Neural crest cell (in vitro differentiated cells): ENCODE measurements around the gene MAP3K6. TPM values are rescaled to one million over a fixed set of nuclear protein-coding genes. Genes with fewer than 3 reads are reported as not detected.
A peak's percentile ranks its signal among the peaks of the same experiment; 100 is the strongest.
"Not testable (repeated sequence)": the region's sequence is repeated elsewhere in the genome, so short reads cannot be mapped to it uniquely, and the experiment has no call there.

Experiments used
- DNase-seq: peaks from one replicate; pipeline ENCODE4 v3.0.0; 2021; ENCODE audit warnings: low read depth, mixed read lengths, low spot score
- H3K27ac Mint-ChIP-seq: one replicate; pipeline ENCODE4 v1.8.0; 2021; ENCODE audit warnings: mild to moderate bottlenecking, mixed read lengths; ENCODE audit not compliant: unreplicated experiment
- H3K27me3 Mint-ChIP-seq: 2 replicates; pipeline ENCODE4 v1.8.0; 2021; ENCODE audit warnings: low read depth, mild to moderate bottlenecking, mixed read lengths
- H3K36me3 Mint-ChIP-seq: 2 replicates; pipeline ENCODE4 v1.8.0; 2021; ENCODE audit warnings: low read depth, mild to moderate bottlenecking, mixed read lengths
- H3K4me1 Mint-ChIP-seq: 2 replicates; pipeline ENCODE4 v1.8.0; 2021; ENCODE audit warnings: mixed read lengths
- H3K4me3 Mint-ChIP-seq: one replicate; pipeline ENCODE4 v1.8.0; 2021; ENCODE audit warnings: mild to moderate bottlenecking, mixed read lengths
- H3K9me3 Mint-ChIP-seq: 2 replicates; pipeline ENCODE4 v1.8.0; 2021; ENCODE audit warnings: mixed read lengths
- CTCF ChIP-seq: fragments of 200-600 bp; sonication (generic); conservative IDR thresholded peaks from 2 replicates; pipeline ENCODE4 v1.5.0; 2021; ENCODE audit warnings: antibody characterized with exemption, mild to moderate bottlenecking
- total RNA-seq: library from RNA; stranded (reverse); gene quantifications from 2 replicates; pipeline ENCODE4 v1.2.1, GENCODE V29; 2021

The MAP3K6 gene
- total RNA-seq, 1 donor from 2014 or later = 13.6 TPM

GRCh38 chr1:27392096-27392777, 25.5 kb upstream of the MAP3K6 start, which contains the start of gene GPR3:
Gene GPR3 (plus strand): TSS chr1:27392622. CDS start chr1:27393799, 1,177 bp downstream.
- Mint-ChIP-seq H3K27ac (peak within 1 kb of the TSS; percentile 94), H3K36me3 (no peaks in the 10 kb centered on the region), H3K4me3 (peak within 1 kb of the TSS; percentile 94), H3K27me3 (peaks cover 3% of the 10 kb centered on the region), H3K9me3 (no peaks in the 10 kb centered on the region), H3K4me1 (peaks cover 21% of the 10 kb centered on the region)
- DNase-seq = peak; percentile 84
- TF ChIP-seq CTCF = peak; percentile 62

DNA sequence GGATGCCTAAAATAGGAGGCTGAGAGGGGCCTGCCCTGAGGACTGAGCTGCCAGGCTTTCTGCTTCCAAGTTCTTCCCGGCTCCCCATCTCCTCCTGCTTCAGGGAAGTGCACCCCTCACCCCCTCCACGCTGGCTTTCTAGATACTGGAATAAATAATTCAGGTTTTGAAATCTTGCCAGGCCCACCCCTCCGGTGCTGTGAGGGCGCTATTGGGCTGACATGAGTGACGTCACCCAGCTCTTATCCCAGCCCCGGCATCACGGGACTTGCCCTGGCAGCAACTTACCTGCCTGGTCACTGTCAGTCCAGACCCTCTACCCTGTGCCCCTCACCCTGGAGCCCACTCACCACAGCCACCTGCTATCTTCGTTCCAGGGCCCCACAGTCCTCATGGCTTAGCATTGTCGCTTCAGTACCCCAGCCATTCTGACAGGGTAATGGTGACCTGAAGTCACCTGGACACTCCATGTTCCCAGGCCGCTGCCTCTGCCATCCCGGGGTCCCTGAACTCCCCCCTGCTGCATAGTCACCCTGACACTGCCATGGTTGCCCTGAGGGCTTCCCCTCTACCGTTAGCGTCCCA, 24.8 kb upstream of the MAP3K6 start:
- H3K36me3 Mint-ChIP-seq = no peaks in the 10 kb centered on the region
- H3K4me3 Mint-ChIP-seq = peak overlapping the region; percentile 28
- peaks cover 21% of the 10 kb centered on the region for H3K4me1 Mint-ChIP-seq
- H3K27ac Mint-ChIP-seq = no peak overlapping the region
- peaks cover 3% of the 10 kb centered on the region for H3K27me3 Mint-ChIP-seq
- H3K9me3 Mint-ChIP-seq = no peaks in the 10 kb centered on the region
- no peak for TF ChIP-seq CTCF
- no peak for DNase-seq

DNA sequence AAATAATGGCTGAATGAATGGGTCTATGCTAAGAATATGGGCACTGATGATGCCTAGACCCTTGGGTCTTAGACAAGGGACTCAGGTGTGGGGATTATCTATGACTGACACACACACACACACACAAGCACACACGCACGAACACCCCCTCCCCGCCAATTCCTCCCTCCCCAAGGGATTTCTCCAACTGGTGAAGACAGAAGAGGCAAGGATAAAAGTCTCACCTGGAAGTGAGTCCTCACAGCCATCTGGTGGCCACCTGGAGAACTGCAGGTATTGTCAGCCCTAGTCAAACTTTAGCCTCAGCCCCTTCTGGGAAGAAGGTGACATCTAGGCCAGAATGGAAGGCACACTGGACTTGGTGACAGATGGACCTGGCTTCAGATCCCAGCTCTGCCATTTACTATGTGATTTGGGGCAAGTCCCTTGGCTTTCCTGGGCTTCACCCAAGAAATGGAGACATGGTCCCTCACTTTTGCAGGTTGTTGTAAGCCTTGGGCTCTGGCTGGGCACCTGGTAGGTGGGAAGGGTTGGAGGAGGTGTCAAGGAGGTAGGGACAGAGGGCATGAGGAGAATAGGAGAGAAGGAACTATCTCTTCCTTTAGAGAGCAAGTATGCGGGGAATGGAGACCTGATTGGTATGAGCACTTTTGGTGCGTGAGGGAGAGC, 21.7 kb upstream of the MAP3K6 start:
- Mint-ChIP-seq H3K9me3 (no peaks in the 10 kb centered on the region), H3K4me3 (peak overlapping the region; percentile 12), H3K27ac (no peak overlapping the region), H3K36me3 (no peaks in the 10 kb centered on the region), H3K27me3 (peaks cover 7% of the 10 kb centered on the region), H3K4me1 (peaks cover 14% of the 10 kb centered on the region)
- peak; percentile 89 for TF ChIP-seq CTCF
- peak; percentile 47 for DNase-seq

DNA sequence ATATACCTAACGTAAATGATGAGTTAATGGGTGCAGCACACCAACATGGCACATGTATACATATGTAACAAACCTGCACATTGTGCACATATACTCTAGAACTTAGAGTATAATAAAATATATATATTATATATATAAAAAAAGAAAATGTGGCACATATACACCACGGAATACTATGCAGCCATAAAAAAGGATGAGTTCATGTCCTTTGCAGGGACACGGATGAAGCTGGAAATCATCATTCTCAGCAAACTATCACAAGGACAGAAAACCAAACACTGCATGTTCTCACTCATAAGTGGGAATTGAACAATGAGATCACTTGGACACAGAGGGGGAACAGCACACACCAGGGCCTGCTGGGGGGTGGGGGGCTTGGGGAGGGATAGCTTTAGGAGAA, 18.0 kb upstream of the MAP3K6 start:
- not testable (repeated sequence) for H3K9me3 Mint-ChIP-seq, H3K36me3 Mint-ChIP-seq, H3K4me3 Mint-ChIP-seq

GRCh38 chr1:27383661-27384060, 16.9 kb upstream of the MAP3K6 start:
- H3K4me1 Mint-ChIP-seq = no peaks in the 10 kb centered on the region
- H3K9me3 Mint-ChIP-seq = no peaks in the 10 kb centered on the region
- H3K27me3 Mint-ChIP-seq = peaks cover 24% of the 10 kb centered on the region
- H3K36me3 Mint-ChIP-seq = no peaks in the 10 kb centered on the region
- TF ChIP-seq CTCF = no peak
- DNase-seq = no peak
- H3K27ac Mint-ChIP-seq = no peak overlapping the region
- no peak overlapping the region for H3K4me3 Mint-ChIP-seq

More for the DNA sequence above, 18.0 kb upstream of the MAP3K6 start:
- H3K4me1 Mint-ChIP-seq, H3K27ac Mint-ChIP-seq, DNase-seq: not testable (repeated sequence)
- peaks cover 25% of the 10 kb centered on the region for H3K27me3 Mint-ChIP-seq
